PFSK-1 (cell line): ENCODE data around the gene NEGR1.

Source experiments
- FOXP2 ChIP-seq: optimal IDR thresholded peaks from 2 replicates; pipeline ENCODE3; 2011; ENCODE audit warnings: borderline replicate concordance, control low read depth, inconsistent platforms; ENCODE audit not compliant: insufficient read depth; ENCODE audit errors: extremely low read length, extremely low read depth
- POLR2AphosphoS5 ChIP-seq: IDR thresholded peaks from 2 replicates; pipeline ENCODE4 v1.6.1; 2012; ENCODE audit warnings: low read depth, mild to moderate bottlenecking, control low read depth, low read length, moderate library complexity
- SIN3A ChIP-seq: IDR thresholded peaks from 2 replicates; pipeline ENCODE4 v1.6.1; 2012; ENCODE audit warnings: mild to moderate bottlenecking, low read length, moderate library complexity, borderline replicate concordance; ENCODE audit not compliant: insufficient read depth
- TAF1 ChIP-seq: IDR thresholded peaks from 2 replicates; pipeline ENCODE4 v1.6.1; 2012; ENCODE audit warnings: low read length, control low read depth, borderline replicate concordance; ENCODE audit not compliant: insufficient read depth
- TF ChIP-seq, protein P1 (sequence below), 2 experiments: IDR thresholded peaks; 2 replicates each; pipeline versions ENCODE4 v1.6.1 to v1.8.0; 2011 to 2012; ENCODE audit warnings: low read depth in 2 of 2, low read length in 2 of 2, control low read depth in 1 of 2, inconsistent platforms in 1 of 2, mild to moderate bottlenecking in 1 of 2, moderate library complexity in 1 of 2; ENCODE audit not compliant: insufficient read depth in 1 of 2

Gene NEGR1

DNA sequence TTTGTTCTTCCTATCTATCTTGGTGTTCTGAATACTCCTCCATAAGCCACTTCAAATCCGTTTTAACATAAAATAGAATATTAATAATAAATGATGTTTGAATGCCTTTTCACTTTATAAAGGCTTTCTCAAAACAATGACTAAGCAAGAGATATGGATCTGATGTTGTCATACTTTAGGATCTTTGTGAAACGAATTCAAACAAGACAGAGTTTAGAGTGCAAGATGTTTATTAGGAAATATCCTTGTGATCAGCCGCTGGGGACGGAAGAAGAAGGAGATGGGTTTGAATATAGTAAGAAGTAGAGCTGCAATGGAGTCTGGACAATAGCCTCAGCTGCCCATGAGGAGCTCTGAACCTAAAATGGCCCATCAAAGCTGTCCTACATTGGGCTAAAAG lies 351.8 kb downstream of the NEGR1 start:
- TF ChIP-seq TAF1: no peak
- TF ChIP-seq FOXP2: no peak
- no peak for TF ChIP-seq SIN3A
- no peak for TF ChIP-seq POLR2AphosphoS5
- TF ChIP-seq, protein P1, sequence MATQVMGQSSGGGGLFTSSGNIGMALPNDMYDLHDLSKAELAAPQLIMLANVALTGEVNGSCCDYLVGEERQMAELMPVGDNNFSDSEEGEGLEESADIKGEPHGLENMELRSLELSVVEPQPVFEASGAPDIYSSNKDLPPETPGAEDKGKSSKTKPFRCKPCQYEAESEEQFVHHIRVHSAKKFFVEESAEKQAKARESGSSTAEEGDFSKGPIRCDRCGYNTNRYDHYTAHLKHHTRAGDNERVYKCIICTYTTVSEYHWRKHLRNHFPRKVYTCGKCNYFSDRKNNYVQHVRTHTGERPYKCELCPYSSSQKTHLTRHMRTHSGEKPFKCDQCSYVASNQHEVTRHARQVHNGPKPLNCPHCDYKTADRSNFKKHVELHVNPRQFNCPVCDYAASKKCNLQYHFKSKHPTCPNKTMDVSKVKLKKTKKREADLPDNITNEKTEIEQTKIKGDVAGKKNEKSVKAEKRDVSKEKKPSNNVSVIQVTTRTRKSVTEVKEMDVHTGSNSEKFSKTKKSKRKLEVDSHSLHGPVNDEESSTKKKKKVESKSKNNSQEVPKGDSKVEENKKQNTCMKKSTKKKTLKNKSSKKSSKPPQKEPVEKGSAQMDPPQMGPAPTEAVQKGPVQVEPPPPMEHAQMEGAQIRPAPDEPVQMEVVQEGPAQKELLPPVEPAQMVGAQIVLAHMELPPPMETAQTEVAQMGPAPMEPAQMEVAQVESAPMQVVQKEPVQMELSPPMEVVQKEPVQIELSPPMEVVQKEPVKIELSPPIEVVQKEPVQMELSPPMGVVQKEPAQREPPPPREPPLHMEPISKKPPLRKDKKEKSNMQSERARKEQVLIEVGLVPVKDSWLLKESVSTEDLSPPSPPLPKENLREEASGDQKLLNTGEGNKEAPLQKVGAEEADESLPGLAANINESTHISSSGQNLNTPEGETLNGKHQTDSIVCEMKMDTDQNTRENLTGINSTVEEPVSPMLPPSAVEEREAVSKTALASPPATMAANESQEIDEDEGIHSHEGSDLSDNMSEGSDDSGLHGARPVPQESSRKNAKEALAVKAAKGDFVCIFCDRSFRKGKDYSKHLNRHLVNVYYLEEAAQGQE (IDR thresholded peaks at IDR 0.05; ENCODE audit: insufficient read depth in 1 of 2, low read depth in 2 of 2, low read length in 2 of 2): no peak

DNA sequence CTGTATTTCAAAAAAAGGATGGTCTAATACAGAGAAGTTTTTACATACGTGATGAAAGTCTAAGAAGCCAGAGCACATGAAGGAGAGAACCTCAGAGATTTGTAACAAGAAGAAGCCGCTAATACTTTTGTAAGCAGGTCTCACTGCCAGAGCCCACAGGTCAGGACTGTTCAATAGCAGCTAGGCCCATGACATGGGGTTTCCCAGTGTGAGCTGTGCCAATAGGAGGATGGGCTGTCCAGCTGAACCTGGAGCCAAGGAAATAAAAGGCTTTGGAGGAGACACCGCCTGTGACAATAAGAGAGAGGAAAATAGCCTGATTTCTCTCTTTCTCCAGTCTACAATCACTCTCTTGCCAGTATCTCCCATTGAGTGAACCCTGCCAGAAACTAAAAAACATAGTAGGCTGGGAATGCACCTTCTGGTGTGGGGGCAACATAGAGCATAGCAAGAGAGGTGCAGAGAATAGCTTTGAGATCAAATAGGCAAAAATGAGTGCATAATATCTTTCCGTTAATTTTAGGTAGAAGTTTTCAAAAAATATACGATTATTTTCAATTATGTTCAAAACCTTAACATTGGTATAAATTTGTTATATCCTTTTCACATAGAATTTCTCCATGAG lies 360.3 kb downstream of the NEGR1 start:
- TF ChIP-seq SIN3A: no peak
- TF ChIP-seq, protein P1 (IDR thresholded peaks at IDR 0.05; ENCODE audit: insufficient read depth in 1 of 2, low read depth in 2 of 2, low read length in 2 of 2): no peak
- TF ChIP-seq TAF1: no peak
- TF ChIP-seq FOXP2: no peak
- TF ChIP-seq POLR2AphosphoS5: no peak

DNA sequence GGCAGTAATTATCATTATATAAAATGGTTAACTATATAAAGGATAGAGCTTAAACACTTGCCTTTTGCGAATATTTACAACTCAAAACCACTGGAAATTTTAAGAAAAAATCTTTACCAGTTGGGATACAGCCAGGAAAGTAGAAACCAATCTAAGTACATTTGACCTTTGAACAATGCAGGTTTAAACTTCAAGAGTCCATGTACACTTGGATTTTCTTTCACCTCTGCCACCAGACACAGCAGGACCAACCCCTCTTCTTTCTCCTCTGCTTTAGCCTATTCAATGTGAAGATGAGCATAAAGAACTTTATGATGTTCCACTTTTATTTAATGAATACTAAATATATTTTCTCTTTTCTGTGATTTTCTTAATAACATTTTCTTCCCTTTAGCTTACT lies 361.1 kb downstream of the NEGR1 start:
- TF ChIP-seq, protein P1 (IDR thresholded peaks at IDR 0.05; ENCODE audit: insufficient read depth in 1 of 2, low read depth in 2 of 2, low read length in 2 of 2): no peak
- no peak for TF ChIP-seq SIN3A
- TF ChIP-seq FOXP2: no peak
- no peak for TF ChIP-seq TAF1
- no peak for TF ChIP-seq POLR2AphosphoS5

DNA sequence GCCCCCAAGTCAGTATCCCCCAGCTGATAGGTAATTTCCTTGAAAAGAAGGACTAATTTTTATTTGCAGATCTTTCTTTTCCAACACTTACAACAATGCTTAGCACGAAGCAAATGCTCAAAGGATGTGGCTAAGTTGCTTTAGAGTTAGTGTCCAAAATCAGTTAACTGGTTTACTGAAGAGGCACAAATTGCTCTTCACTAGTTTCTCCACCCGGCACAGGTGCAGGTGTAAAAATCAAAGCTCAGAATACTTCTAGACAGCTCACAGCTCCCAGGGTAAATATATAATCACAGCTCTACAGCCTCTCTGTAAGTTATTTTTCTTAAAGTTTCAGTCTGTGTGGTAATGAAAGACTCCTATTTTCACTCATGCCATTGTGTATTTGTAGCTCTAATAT lies 361.8 kb downstream of the NEGR1 start:
- TF ChIP-seq, protein P1 (IDR thresholded peaks at IDR 0.05; ENCODE audit: insufficient read depth in 1 of 2, low read depth in 2 of 2, low read length in 2 of 2): no peak
- TF ChIP-seq POLR2AphosphoS5: no peak
- no peak for TF ChIP-seq FOXP2
- TF ChIP-seq SIN3A: no peak
- no peak for TF ChIP-seq TAF1

DNA sequence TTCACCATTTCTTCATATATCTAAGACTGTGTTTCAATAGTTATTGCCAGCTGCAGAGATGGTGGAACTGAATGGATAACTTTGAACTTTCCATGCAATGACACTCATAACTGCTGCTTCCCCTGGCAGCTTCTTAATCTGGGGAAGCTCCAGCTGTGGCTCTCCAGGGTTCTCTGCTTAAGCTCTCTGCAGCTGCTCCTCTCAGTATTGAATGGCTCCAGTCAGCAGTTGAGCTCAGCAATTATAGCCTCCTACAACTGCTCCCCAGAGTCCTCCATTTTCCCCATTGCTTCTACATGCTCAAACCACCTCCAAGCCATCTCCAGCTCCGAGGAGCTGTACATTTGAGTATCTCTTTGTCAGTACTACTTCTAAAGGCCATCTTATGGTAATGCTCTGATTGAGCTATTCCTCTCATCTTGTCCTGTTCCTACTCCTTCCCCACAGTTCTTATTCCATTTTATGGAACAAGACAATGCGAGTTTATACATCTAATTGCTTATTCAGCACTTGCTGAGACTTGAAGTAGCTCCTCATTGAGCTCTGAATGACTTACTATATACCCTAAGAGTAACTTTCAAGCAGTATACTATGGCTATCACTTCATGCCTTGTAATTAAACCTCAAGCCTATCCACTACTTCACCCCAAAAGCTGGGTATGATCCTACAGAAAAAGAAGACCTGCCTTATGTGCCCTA lies 362.4 kb downstream of the NEGR1 start:
- TF ChIP-seq FOXP2 (no peak), POLR2AphosphoS5 (no peak), SIN3A (no peak), TAF1 (no peak)
- TF ChIP-seq, protein P1 (IDR thresholded peaks at IDR 0.05; ENCODE audit: insufficient read depth in 1 of 2, low read depth in 2 of 2, low read length in 2 of 2): no peak
